Activated CD4-positive, alpha-beta T cell treated with anti-CD3 and anti-CD28 coated beads, Interleukin-2, amount 10 ng/mL, durations not matched to agents 24 days and 14 days (primary cell): Measurements from ENCODE around the gene SH3TC2. TPM values are rescaled to one million over a fixed set of nuclear protein-coding genes. Genes with fewer than 3 reads are reported as not detected.

ENCODE experiments used
- DNase-seq: peaks from one replicate; pipeline ENCODE4 v3.0.0; 2022
- H3K27ac Mint-ChIP-seq: one replicate; pipeline ENCODE4 v1.8.0; 2022; ENCODE audit warnings: mild to moderate bottlenecking, mixed read lengths
- H3K27me3 Mint-ChIP-seq: one replicate; pipeline ENCODE4 v1.8.0; 2022; ENCODE audit warnings: mixed read lengths
- H3K36me3 Mint-ChIP-seq: one replicate; pipeline ENCODE4 v1.8.0; 2022; ENCODE audit warnings: low read depth, mild to moderate bottlenecking, mixed read lengths
- H3K4me1 Mint-ChIP-seq: one replicate; pipeline ENCODE4 v1.8.0; 2021; ENCODE audit warnings: mixed read lengths
- H3K4me3 Mint-ChIP-seq: one replicate; pipeline ENCODE4 v1.8.0; 2022; ENCODE audit warnings: mild to moderate bottlenecking, moderate library complexity, mixed read lengths
- H3K9me3 Mint-ChIP-seq: one replicate; pipeline ENCODE4 v1.8.0; 2021; ENCODE audit warnings: mixed read lengths
- intact Hi-C: fragments of 100-400 bp; cut with micrococcal nuclease; formaldehyde crosslinking; loops from one replicate; pipeline ENCODE4 v1.15.1; 2023
- total RNA-seq: library from RNA; stranded (reverse); gene quantifications from 2 replicates; pipeline ENCODE4 v1.2.3, GENCODE V29; 2022

SH3TC2 gene
- total RNA-seq, 1 donor from 2014 or later = not detected

DNA sequence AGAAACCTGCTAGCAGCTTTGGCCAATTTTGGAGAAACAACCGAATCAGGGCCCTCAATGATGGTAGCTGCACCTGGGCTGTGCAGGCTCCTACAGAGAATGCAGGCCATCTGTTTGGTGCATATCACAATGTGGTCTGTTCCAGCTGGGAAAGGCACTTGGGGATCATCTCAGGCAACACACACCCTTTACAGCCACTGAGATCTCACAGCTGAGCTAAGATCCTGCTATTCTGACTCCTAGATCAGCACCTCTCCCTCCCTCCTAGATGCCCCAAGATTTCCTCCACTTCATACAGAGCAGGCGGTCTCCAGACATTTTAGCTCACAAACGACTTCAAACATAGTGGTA, 100.7 kb downstream of the SH3TC2 start:
- Mint-ChIP-seq H3K4me3 (no peak overlapping the region), H3K9me3 (peaks cover 5% of the 10 kb centered on the region), H3K27me3 (no peaks in the 10 kb centered on the region), H3K4me1 (peaks cover 5% of the 10 kb centered on the region), H3K36me3 (no peaks in the 10 kb centered on the region), H3K27ac (no peak overlapping the region)
- DNase-seq = no peak
- intact Hi-C loops = no loop called here

DNA sequence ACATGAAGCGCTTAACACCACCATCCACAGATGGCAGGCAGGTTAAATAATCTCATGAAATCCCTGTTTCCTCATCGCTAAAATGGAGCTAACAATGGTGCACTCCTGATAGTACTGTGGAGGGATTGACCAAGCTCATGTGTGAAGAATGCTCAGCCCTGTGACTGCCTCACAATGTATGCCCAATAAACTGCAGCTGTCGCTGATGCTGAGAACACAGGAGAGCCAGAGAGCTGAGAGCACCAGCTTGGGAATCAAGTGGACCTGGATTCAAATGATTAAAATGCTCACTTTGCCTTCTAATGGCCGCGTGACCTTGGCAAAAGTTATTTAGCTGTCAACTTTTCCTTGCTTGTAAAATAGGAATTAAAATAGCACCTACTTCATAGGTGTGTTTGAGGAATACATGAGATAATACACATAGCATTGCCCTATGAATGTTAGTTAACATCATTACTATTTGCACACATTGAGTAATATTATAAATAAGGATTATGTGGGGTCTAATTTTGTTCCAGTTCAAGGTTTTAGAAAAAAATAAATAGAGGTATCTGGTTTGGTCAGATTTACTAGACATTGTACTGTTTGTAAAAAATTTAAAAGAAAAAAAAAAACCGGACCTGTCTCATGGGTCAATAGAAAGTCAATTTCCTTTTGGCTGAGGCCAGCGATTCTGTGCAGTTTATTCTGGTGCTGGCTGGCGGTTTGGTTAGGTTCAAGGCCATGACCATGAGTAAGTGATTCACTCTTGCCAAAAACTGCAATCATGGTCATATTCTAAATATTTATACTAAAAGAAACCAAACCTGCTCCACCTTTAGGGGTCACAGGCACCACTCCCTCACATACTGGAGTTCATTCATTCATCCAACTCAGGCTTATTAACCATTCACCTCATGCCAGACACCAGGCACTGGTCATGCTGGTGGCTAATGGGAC, 101.3 kb downstream of the SH3TC2 start:
- H3K4me3 Mint-ChIP-seq = no peak overlapping the region
- peaks cover 5% of the 10 kb centered on the region for H3K9me3 Mint-ChIP-seq
- H3K36me3 Mint-ChIP-seq = no peaks in the 10 kb centered on the region
- no peak for DNase-seq
- H3K27me3 Mint-ChIP-seq = no peaks in the 10 kb centered on the region
- peaks cover 5% of the 10 kb centered on the region for H3K4me1 Mint-ChIP-seq
- no peak overlapping the region for H3K27ac Mint-ChIP-seq
- intact Hi-C loops = no loop called here

DNA sequence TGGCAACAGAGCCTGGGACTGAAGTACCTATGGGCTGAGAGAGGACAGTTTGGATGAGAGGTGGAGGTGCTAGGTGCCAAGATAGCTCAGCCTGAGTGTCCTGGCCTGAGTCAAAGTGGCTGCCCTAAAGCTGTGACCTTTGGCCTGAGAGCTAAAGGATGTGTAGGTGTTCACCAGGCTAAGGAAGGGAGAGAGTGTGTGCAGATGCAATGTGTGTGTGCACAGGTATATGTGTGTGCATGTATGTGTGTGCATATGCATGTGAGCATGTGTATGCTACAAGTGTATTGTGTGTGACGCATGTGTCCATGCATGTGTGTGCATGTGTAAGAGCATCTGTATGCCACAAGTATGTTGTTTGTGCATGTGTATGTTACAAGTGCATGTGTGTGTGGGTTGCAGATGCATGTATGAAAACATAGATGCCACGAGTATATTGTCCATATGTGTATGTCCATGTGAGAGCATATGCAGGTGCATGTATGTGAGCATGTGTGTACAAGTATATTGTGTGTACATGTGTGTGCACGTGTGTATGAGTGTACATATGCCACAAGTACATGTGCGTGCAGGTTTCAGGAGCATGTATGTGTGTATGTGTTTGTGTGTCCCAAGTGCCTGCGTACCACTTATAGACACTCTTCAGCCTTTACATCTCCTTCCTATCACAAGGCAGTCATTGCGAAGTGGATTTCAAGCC, 102.6 kb downstream of the SH3TC2 start:
- H3K27ac Mint-ChIP-seq = no peak overlapping the region
- peaks cover 5% of the 10 kb centered on the region for H3K4me1 Mint-ChIP-seq
- H3K9me3 Mint-ChIP-seq = peaks cover 5% of the 10 kb centered on the region
- no peak overlapping the region for H3K4me3 Mint-ChIP-seq
- peaks cover 3% of the 10 kb centered on the region for H3K27me3 Mint-ChIP-seq
- no peaks in the 10 kb centered on the region for H3K36me3 Mint-ChIP-seq
- no peak for DNase-seq
- intact Hi-C loops = no loop called here

DNA sequence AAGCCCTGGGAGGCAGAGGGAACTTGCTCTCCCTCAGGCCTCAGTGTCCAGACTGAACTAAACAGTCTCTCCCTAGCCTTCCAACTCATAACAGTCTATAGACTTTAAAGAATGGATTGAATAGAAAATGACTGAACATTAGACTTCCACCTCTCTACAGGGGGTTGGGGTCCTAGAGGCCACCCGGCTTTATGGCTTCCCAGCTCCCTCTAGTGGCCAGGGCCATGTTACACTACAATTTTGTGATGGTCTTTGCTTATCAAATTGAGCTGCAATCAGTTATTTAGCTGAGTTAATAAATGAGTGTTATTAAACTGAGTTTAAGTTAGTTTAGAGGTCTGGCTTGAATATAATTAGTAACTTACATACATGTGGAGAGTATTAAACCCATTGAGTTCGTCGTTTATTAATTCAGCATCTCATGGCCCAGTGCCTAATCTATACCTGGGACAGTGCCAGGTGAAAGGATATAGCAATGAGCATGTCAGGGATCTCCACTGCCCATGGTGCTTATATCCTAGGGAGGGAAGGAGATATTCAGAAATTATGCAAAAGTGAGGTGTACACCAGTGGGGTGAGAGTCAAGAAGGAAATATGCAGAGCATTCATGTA, 105.2 kb downstream of the SH3TC2 start:
- Mint-ChIP-seq H3K36me3 (no peaks in the 10 kb centered on the region), H3K4me3 (no peak overlapping the region), H3K27ac (no peak overlapping the region), H3K4me1 (no peaks in the 10 kb centered on the region), H3K27me3 (peaks cover 11% of the 10 kb centered on the region), H3K9me3 (no peaks in the 10 kb centered on the region)
- DNase-seq = peak; percentile 76
- intact Hi-C loops = loop anchor here (1.0 kb wide), 2 partner anchors 216 to 224 kb away; no protein-coding TSS in a partner anchor

DNA sequence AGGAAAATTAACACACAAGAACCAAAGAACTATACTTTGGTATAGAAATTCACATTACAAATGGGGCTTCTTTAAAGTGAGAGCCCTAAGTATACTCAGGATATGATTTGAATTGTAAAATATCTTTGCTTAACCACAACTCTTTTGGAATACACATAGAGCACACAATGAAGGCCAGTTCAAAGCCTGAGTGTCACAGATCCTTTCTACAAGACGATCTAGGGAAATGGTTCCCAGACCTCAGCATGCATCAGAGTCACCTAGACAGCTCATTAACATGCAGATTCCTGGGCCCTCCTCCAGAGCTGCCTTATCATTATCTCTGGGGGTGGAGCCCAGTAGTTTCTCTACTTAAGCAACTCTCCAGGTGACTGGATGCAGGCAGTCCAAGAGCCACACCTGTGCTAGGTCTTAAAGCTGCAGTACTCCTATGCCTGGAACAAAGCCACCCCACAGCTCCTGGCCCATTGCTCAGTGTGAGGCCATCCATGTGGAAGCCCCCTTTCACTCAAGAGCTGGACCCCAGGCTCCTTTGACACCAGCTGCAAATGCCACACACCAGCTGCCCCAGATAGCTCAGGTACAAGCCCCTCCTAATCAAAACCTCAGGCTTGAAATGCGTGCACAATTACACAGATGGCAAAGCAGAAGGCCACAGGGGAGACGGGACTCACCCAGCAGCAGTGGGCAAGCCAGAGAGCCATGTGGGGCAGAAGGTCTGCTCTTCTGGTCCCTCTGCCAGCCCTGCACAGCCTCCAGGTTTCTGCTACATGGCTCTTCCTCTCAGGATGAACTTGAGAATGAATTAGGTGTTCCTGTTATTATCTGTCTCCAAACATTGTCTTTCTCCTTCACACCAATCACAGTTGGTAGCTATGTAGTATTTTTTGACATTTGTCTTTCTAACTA, 106.1 kb downstream of the SH3TC2 start:
- Mint-ChIP-seq H3K4me1 (no peaks in the 10 kb centered on the region), H3K27me3 (peaks cover 11% of the 10 kb centered on the region), H3K36me3 (no peaks in the 10 kb centered on the region), H3K27ac (no peak overlapping the region), H3K4me3 (no peak overlapping the region), H3K9me3 (no peaks in the 10 kb centered on the region)
- DNase-seq = no peak
- intact Hi-C loops = loop anchor here (1.0 kb wide), 2 partner anchors 215 to 223 kb away; no protein-coding TSS in a partner anchor

Other genes with a start within 250 kb of the SH3TC2 start
- gene ADRB2, start 236.5 kb downstream of the SH3TC2 start, total RNA-seq = 0.37 and 0.50 TPM in 2 replicates
- gene ABLIM3, start 78.4 kb upstream of the SH3TC2 start, total RNA-seq = not detected in 2 replicates
- gene AFAP1L1, start 208.8 kb upstream of the SH3TC2 start, total RNA-seq = not detected in 2 replicates